RWPE1 (cell line): Measurements from ENCODE around the gene LMO3.

Experiments
- CTCF ChIA-PET: fragments of 350-600 bp; sonication (Branson Sonifier 250); formaldehyde crosslinking; extraction: SDS; loops from one replicate; lab custom pipeline; 2021; lab: Yijun Ruan, JAX
- POLR2A ChIA-PET: fragments of 400-600 bp; formaldehyde crosslinking; extraction: SDS; loops from one replicate; lab custom pipeline; 2020; ENCODE audit warnings: antibody characterized with exemption; ENCODE audit not compliant: low non-redundant PET; lab: Yijun Ruan, JAX
- DNase-seq: peaks from one replicate; pipeline ENCODE4 v3.0.0; 2012; ENCODE audit warnings: low spot score
- H3K27ac ChIP-seq: fragments of 450-650 bp; 2 replicates; pipeline ENCODE4 v1.5.1; 2017
- CTCF ChIP-seq: fragments of 450-650 bp; conservative IDR thresholded peaks from 2 replicates; pipeline ENCODE4 v1.5.1; 2017; ENCODE audit warnings: low read depth, mild to moderate bottlenecking

The LMO3 gene

GRCh38 chr12:16513231-16513630 lies 92.7 kb downstream of the LMO3 start:
- H3K27ac ChIP-seq = no peak overlapping the region
- no peak for TF ChIP-seq CTCF
- DNase-seq = no peak
- POLR2A ChIA-PET = no interaction called here
- CTCF ChIA-PET = no interaction called here

GRCh38 chr12:16509411-16509810 lies 96.6 kb downstream of the LMO3 start:
- no peak overlapping the region for H3K27ac ChIP-seq
- CTCF ChIA-PET = interaction anchor here (0.5 kb wide), 1 partner anchor 77 kb away, joined by 3 read pairs; no protein-coding TSS in a partner anchor
- POLR2A ChIA-PET = no interaction called here
- DNase-seq = no peak
- TF ChIP-seq CTCF = no peak

- CTCF ChIA-PET = no interaction called here
- POLR2A ChIA-PET = no interaction called here
- H3K27ac ChIP-seq = no peak overlapping the region
- no peak for TF ChIP-seq CTCF
- DNase-seq = no peak
Observed at GRCh38 chr12:16506394-16506793, 99.6 kb downstream of the LMO3 start.

- ChIA-PET CTCF (no interaction called here), POLR2A (no interaction called here)
- TF ChIP-seq CTCF = no peak
- H3K27ac ChIP-seq = no peak overlapping the region
- no peak for DNase-seq
Observed at GRCh38 chr12:16504200-16504599, 101.8 kb downstream of the LMO3 start.

GRCh38 chr12:16499611-16500010 lies 106.4 kb downstream of the LMO3 start:
- ChIA-PET POLR2A (no interaction called here), CTCF (no interaction called here)
- DNase-seq = no peak
- H3K27ac ChIP-seq = no peak overlapping the region
- TF ChIP-seq CTCF = no peak
